ENCODE data around the gene FLT1.

FLT1 gene

GRCh38 chr13:28447989-28448388 lies 46.9 kb downstream of the FLT1 start:
- Histone ChIP-seq H2AFZ (ENCODE audit: low read length) (no peak overlapping the region), H3K4me1 (ENCODE audit: insufficient read depth, low read length, severe bottlenecking) (no peaks in the 10 kb centered on the region), H3K27ac (ENCODE audit: low read depth, low read length, poor library complexity, severe bottlenecking) (no peak overlapping the region), H3K9me2 (ENCODE audit: low read depth, low read length) (no peaks in the 10 kb centered on the region), H3K4me2 (ENCODE audit: low read length) (no peak overlapping the region), H4K20me1 (ENCODE audit: insufficient read depth, low read length) (no peaks in the 10 kb centered on the region), H3F3A (ENCODE audit: insufficient read depth, low read length) (no peaks in the 10 kb centered on the region), H3K27me3 (ENCODE audit: insufficient read depth, low read length) (no peaks in the 10 kb centered on the region; the same call in 1 of the 2 replicates), H3K9ac (ENCODE audit: low read length) (no peak overlapping the region), H3K79me2 (ENCODE audit: insufficient read depth, low read length) (no peaks in the 10 kb centered on the region), H3K9me3 (ENCODE audit: low read length) (0 out of 2 replicates have a peak, but pooled peaks cover 3% of the 10 kb centered on the region), H3K36me3 (ENCODE audit: insufficient read depth, low read length) (no peaks in the 10 kb centered on the region), H3K4me3 (ENCODE audit: low read depth, low read length, poor library complexity, severe bottlenecking) (no peak overlapping the region)
- TF ChIP-seq EZH2 (IDR thresholded peaks at IDR 0.05; ENCODE audit: borderline replicate concordance, low read length) (no peak), CTCF (IDR thresholded peaks at IDR 0.05; ENCODE audit: low read length) (no peak)

DNA sequence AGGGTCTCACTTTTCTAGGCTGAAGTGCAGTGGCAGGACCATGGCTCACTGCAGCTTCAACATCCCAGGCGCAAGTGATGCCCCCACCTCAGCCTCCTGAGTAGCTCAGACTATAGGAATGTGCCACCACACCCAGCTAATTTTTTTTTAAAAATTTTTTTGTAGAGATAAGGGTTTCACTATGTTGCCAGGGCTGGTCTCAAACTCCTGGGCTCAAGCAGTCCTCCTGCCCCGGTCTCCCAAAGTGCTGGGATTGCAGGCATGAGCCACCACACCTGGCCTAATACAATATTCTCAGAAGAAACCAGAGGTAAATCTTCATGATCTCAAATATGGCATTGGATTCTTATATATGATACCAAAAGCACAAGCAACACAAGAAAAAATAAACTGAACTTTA lies 47.7 kb downstream of the FLT1 start:
- no peak for TF ChIP-seq CTCF (IDR thresholded peaks at IDR 0.05; ENCODE audit: low read length)
- TF ChIP-seq EZH2 (IDR thresholded peaks at IDR 0.05; ENCODE audit: borderline replicate concordance, low read length), result no peak

DNA sequence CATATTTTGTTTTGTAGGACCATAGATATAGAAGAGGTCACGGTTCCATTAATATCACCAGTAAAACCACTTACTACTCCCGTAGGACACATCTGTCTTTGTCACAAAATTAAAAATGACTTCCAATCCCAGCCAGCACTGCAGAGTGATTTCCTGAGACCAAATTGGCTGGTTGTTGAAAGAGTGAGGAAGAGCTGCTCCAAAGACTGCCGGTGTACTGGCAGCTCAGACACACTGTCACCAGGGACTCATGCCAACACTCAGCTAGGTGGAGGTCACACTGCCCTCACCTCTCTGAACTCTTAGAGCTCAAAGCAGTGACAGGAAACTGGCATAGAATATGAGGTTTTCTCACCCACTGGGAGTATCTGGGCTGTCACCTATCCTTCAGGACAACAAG lies 52.1 kb downstream of the FLT1 start:
- Histone ChIP-seq H3K9me2 (ENCODE audit: low read depth, low read length) (no peaks in the 10 kb centered on the region), H3K4me2 (ENCODE audit: low read length) (no peak overlapping the region), H3K27ac (ENCODE audit: low read depth, low read length, poor library complexity, severe bottlenecking) (no peak overlapping the region), H3K4me3 (ENCODE audit: low read depth, low read length, poor library complexity, severe bottlenecking) (no peak overlapping the region), H4K20me1 (ENCODE audit: insufficient read depth, low read length) (no peaks in the 10 kb centered on the region), H3K4me1 (ENCODE audit: insufficient read depth, low read length, severe bottlenecking) (no peaks in the 10 kb centered on the region), H2AFZ (ENCODE audit: low read length) (no peak overlapping the region), H3K36me3 (ENCODE audit: insufficient read depth, low read length) (no peaks in the 10 kb centered on the region), H3K27me3 (ENCODE audit: insufficient read depth, low read length) (no peaks in the 10 kb centered on the region), H3K9me3 (ENCODE audit: low read length) (no peaks in the 10 kb centered on the region), H3F3A (ENCODE audit: insufficient read depth, low read length) (no peaks in the 10 kb centered on the region), H3K79me2 (ENCODE audit: insufficient read depth, low read length) (no peaks in the 10 kb centered on the region), H3K9ac (ENCODE audit: low read length) (no peak overlapping the region)
- no peak for TF ChIP-seq EZH2 (IDR thresholded peaks at IDR 0.05; ENCODE audit: borderline replicate concordance, low read length)
- TF ChIP-seq CTCF (IDR thresholded peaks at IDR 0.05; ENCODE audit: low read length), result no peak

More for the DNA sequence above, 47.7 kb downstream of the FLT1 start:
- H3K4me2 ChIP-seq (ENCODE audit: low read length), result no peak overlapping the region
- no peaks in the 10 kb centered on the region for H3K79me2 ChIP-seq (ENCODE audit: insufficient read depth, low read length)
- H3K9ac ChIP-seq (ENCODE audit: low read length), result no peak overlapping the region
- H3K9me2 ChIP-seq (ENCODE audit: low read depth, low read length), result no peaks in the 10 kb centered on the region
- H3K4me3 ChIP-seq (ENCODE audit: low read depth, low read length, poor library complexity, severe bottlenecking), result no peak overlapping the region
- no peaks in the 10 kb centered on the region; the same call in 1 of the 2 replicates for H3K27me3 ChIP-seq (ENCODE audit: insufficient read depth, low read length)
- H4K20me1 ChIP-seq (ENCODE audit: insufficient read depth, low read length), result no peaks in the 10 kb centered on the region
- no peak overlapping the region for H3K27ac ChIP-seq (ENCODE audit: low read depth, low read length, poor library complexity, severe bottlenecking)
- 0 out of 2 replicates have a peak, but pooled peaks cover 3% of the 10 kb centered on the region for H3K9me3 ChIP-seq (ENCODE audit: low read length)
- no peaks in the 10 kb centered on the region for H3F3A ChIP-seq (ENCODE audit: insufficient read depth, low read length)
- no peaks in the 10 kb centered on the region for H3K4me1 ChIP-seq (ENCODE audit: insufficient read depth, low read length, severe bottlenecking)
- H3K36me3 ChIP-seq (ENCODE audit: insufficient read depth, low read length), result no peaks in the 10 kb centered on the region
- H2AFZ ChIP-seq (ENCODE audit: low read length), result no peak overlapping the region

All from OCI-LY1 (cell line).